K562 (cell line): ENCODE results near the gene MYBPH. TPM values are rescaled to one million over a fixed set of nuclear protein-coding genes. Genes with fewer than 3 reads are reported as not detected.

Experiments
- ATAC-seq: fragments of 200-7000 bp; cut with Tn5 transposase; 3 replicates; pipeline ENCODE4 v1.9.1; 2020; ENCODE audit warnings: moderate library complexity
- BruUV-seq: library from RNA; stranded (reverse); fragments of 400-500 nt; replicated peaks from 2 replicates; lab custom pipeline; 2021; lab: Mats Ljungman, UMichigan
- CTCF ChIA-PET: fragments of 300-600 bp; formaldehyde crosslinking; extraction: SDS; loops from one replicate; lab custom pipeline; 2021; ENCODE audit warnings: low intra/inter-chr PET ratio; lab: Yijun Ruan, JAX
- POLR2A ChIA-PET: fragments of 300-600, 350-650 bp; sonication (Branson Sonifier 250); formaldehyde crosslinking; extraction: SDS; loops from one replicate; lab custom pipeline; 2021; ENCODE audit warnings: antibody characterized with exemption, inconsistent platforms; lab: Yijun Ruan, JAX
- DNase-seq, 4 experiments: peaks; one replicate each; pipeline versions ENCODE4 v3.0.0 to v3.0.0-alpha.2; 2011 to 2018; ENCODE audit warnings: low spot score in 3 of 4, mixed read lengths in 3 of 4; ENCODE audit errors: extremely low read depth in 1 of 4
- FAIRE-seq: peaks from 2 replicates; lab custom pipeline; 2011; peaks lifted over from hg19 to GRCh38; lab: Jason Lieb, UNC
- H2AFZ ChIP-seq: 2 replicates; pipeline ENCODE4 v1.6.0; 2011; ENCODE audit warnings: low read depth, low read length, control low read depth, inconsistent platforms
- H3K27ac ChIP-seq: fragments of 200-600 bp; 3 replicates; pipeline ENCODE4 v1.8.0; 2011; ENCODE audit warnings: low read depth, mild to moderate bottlenecking, control low read depth, inconsistent platforms, low read length, moderate library complexity, mixed read lengths; ENCODE audit errors: extremely low read depth
- H3K27me3 ChIP-seq, 2 experiments: fragments of 300-600 bp in 1 of 2; 2 replicates in 1 of 2; 3 replicates in 1 of 2; pipeline versions ENCODE4 v1.6.0 to v1.8.0; 2011; ENCODE audit warnings: inconsistent platforms in 2 of 2, low read length in 2 of 2, mild to moderate bottlenecking in 1 of 2, mixed read lengths in 1 of 2, moderate library complexity in 1 of 2; ENCODE audit not compliant: control insufficient read depth in 2 of 2, insufficient read depth in 2 of 2
- H3K36me3 ChIP-seq: fragments of 300-600 bp; 3 replicates; pipeline ENCODE4 v1.8.0; 2011; ENCODE audit warnings: mild to moderate bottlenecking, low read length, inconsistent platforms; ENCODE audit not compliant: control insufficient read depth, insufficient read depth
- H3K4me1 ChIP-seq, 2 experiments: fragments of 200-600 bp in 1 of 2; replicated peaks in 1 of 2; 2 replicates in 1 of 2; 3 replicates in 1 of 2; pipeline versions ENCODE4 v1.5.1 to v1.8.0; 2011; ENCODE audit warnings: inconsistent platforms in 2 of 2, low read length in 2 of 2, mild to moderate bottlenecking in 1 of 2, mixed read lengths in 1 of 2, moderate library complexity in 1 of 2; ENCODE audit not compliant: control insufficient read depth in 2 of 2, insufficient read depth in 2 of 2
- H3K4me2 ChIP-seq: 2 replicates; pipeline ENCODE4 v1.6.1; 2011; ENCODE audit warnings: low read length, control low read depth, inconsistent platforms, mixed read lengths; ENCODE audit not compliant: insufficient read depth
- H3K4me3 ChIP-seq: fragments of 200-600 bp; sonication (generic), shearing (Covaris generic); 2 replicates; pipeline ENCODE4 v1.5.1; 2016; ENCODE audit warnings: control low read depth, inconsistent platforms
- H3K79me2 ChIP-seq: fragments of 200-600 bp; 3 replicates; pipeline ENCODE4 v1.8.0; 2011; ENCODE audit warnings: low read length, inconsistent platforms; ENCODE audit not compliant: control insufficient read depth, insufficient read depth
- H3K9ac ChIP-seq, 2 experiments: 2 replicates each; pipeline versions ENCODE4 v1.6.0 to v1.6.1; 2011; ENCODE audit warnings: low read depth in 2 of 2, low read length in 2 of 2, control low read depth in 1 of 2, inconsistent platforms in 1 of 2, mild to moderate bottlenecking in 1 of 2, mixed read lengths in 1 of 2; ENCODE audit not compliant: insufficient read depth in 1 of 2
- H3K9me1 ChIP-seq: one replicate; pipeline ENCODE4 v1.6.0; 2011; ENCODE audit warnings: inconsistent platforms, mild to moderate bottlenecking, low read length, moderate library complexity; ENCODE audit not compliant: control insufficient read depth, insufficient read depth
- H3K9me3 ChIP-seq: replicated peaks from 2 replicates; pipeline ENCODE4 v1.5.1; 2011; ENCODE audit warnings: low read depth, low read length, inconsistent platforms; ENCODE audit not compliant: control insufficient read depth, insufficient read depth
- H4K20me1 ChIP-seq: replicated peaks from 2 replicates; pipeline ENCODE4 v1.6.1; 2011; ENCODE audit warnings: low read length, inconsistent platforms, mixed read lengths; ENCODE audit not compliant: control insufficient read depth, insufficient read depth
- AFF4 ChIP-seq: sonication (generic); formaldehyde crosslinking; IDR thresholded peaks from 2 replicates; pipeline ENCODE4 v1.8.0; 2023; ENCODE audit warnings: mild to moderate bottlenecking, missing genetic modification reagents
- DMBX1 ChIP-seq: fragments of 250-450 bp; sonication (Bioruptor Pico); IDR thresholded peaks from 2 replicates; pipeline ENCODE4 v1.8.0; 2022; ENCODE audit warnings: inconsistent platforms, mild to moderate bottlenecking, moderate library complexity, borderline replicate concordance
- HDGF ChIP-seq: fragments of 450-650 bp; IDR thresholded peaks from 2 replicates; pipeline ENCODE4 v1.6.1; 2016
- MTA3 ChIP-seq: fragments of 450-650 bp; formaldehyde crosslinking; IDR thresholded peaks from 2 replicates; pipeline ENCODE4 v1.6.1; 2017; ENCODE audit warnings: mild to moderate bottlenecking, borderline replicate concordance
- PHF21A ChIP-seq: fragments of 450-650 bp; IDR thresholded peaks from 2 replicates; pipeline ENCODE4 v1.6.1; 2017; ENCODE audit warnings: low read depth, borderline replicate concordance
- PTTG1 ChIP-seq: fragments of 450-650 bp; IDR thresholded peaks from 2 replicates; pipeline ENCODE4 v1.6.1; 2016; ENCODE audit warnings: low read depth, mild to moderate bottlenecking, missing genetic modification characterization, missing compliant biosample characterization
- RAD21 ChIP-seq, 2 experiments: fragments of 250-450 bp in 1 of 2; fragments of 450-650 bp in 1 of 2; sonication (Bioruptor Pico) in 1 of 2; formaldehyde crosslinking in 1 of 2; IDR thresholded peaks in 1 of 2; conservative IDR thresholded peaks in 1 of 2; 2 replicates each; pipeline versions ENCODE4 v1.4.0 to v1.8.0; 2020 to 2022; ENCODE audit warnings: mild to moderate bottlenecking in 2 of 2, moderate library complexity in 1 of 2
- ZBTB7A ChIP-seq: IDR thresholded peaks from 2 replicates; pipeline ENCODE4 v1.6.1; 2011; ENCODE audit warnings: low read depth, mild to moderate bottlenecking, low read length, moderate library complexity, borderline replicate concordance; ENCODE audit not compliant: control insufficient read depth
- ZNF12 ChIP-seq: sonication (generic); formaldehyde crosslinking; IDR thresholded peaks from 2 replicates; pipeline ENCODE4 v1.4.0; 2020; ENCODE audit warnings: mild to moderate bottlenecking, missing genetic modification reagents
- ZNF407 ChIP-seq: fragments of 450-650 bp; IDR thresholded peaks from 2 replicates; pipeline ENCODE4 v1.6.1; 2016; ENCODE audit warnings: low read depth
- ZNF766 ChIP-seq: fragments of 200-800 bp; sonication (Bioruptor generic); conservative IDR thresholded peaks from 2 replicates; pipeline ENCODE4 v1.6.1; 2016; ENCODE audit warnings: missing genetic modification characterization, missing compliant biosample characterization
- WGBS: fragments of 100-300 bp; shearing (Covaris generic); methylation state at CpG from one replicate; pipeline ENCODE4 v1.1.6; 2016; ENCODE audit warnings: low coverage, mixed read lengths; ENCODE audit not compliant: insufficient coverage; ENCODE audit errors: missing lambda C conversion rate; 5-methylcytosine and 5-hydroxymethylcytosine counted together
- in situ Hi-C: fragments of 300-500 bp; cut with MboI; formaldehyde crosslinking; loops from 4 replicates; pipeline ENCODE4 v1.15.0; 2018; ENCODE audit warnings: inconsistent platforms, mixed read lengths
- intact Hi-C: fragments of 100-400 bp; cut with micrococcal nuclease; formaldehyde crosslinking; loops from 2 replicates; pipeline ENCODE4 v1.14.2; 2022
- polyA plus RNA-seq, 8 experiments: library from polyadenylated mRNA; depleted of rRNA in 4 of 8; stranded (reverse) in 5 of 8; unstranded in 3 of 8; fragments of >200 nt; fragmentation: Nextera tagmentation in 2 of 8; fragmentation: Illumina TruSeq in 1 of 8; extraction: Ambion mirVana in 2 of 8; extraction: Trizol in 1 of 8; gene quantifications; 2 replicates each; pipeline versions ENCODE4 v1.2.1 to v1.2.3, GENCODE V29; 2011 to 2014; ENCODE audit warnings: inconsistent platforms in 1 of 8, missing spikeins in 1 of 8
- total RNA-seq, 7 experiments: library from RNA; depleted of rRNA in 6 of 7; stranded (reverse); fragments of >200 nt in 6 of 7; fragmentation: Illumina TruSeq in 2 of 7; extraction: Trizol in 2 of 7; gene quantifications; 2 replicates each; pipeline versions ENCODE4 v1.2.1 to v1.2.3, GENCODE V29; 2011 to 2021; ENCODE audit warnings: low replicate concordance in 1 of 7

Gene MYBPH
- total and polyA plus RNA-seq, 9 of the 15 experiments (the other 6 are each of a cell fraction or from before 2014, with no cell fraction given), result 0.13 TPM; not detected in 8

GRCh38 chr1:203177036-203177405 is 1.4 kb upstream of the MYBPH start:
- in situ Hi-C loops, result no loop called here
- no peak overlapping the region for H3K4me3 ChIP-seq
- WGBS, result under 1% methylated on average over 6 of the region's 6 CpGs
- no peaks in the 10 kb centered on the region for H3K79me2 ChIP-seq
- H3K9me1 ChIP-seq, result no peaks in the 10 kb centered on the region
- no peak for TF ChIP-seq ZBTB7A
- no peak for TF ChIP-seq AFF4 (CRISPR knock-in tag)
- no peak for TF ChIP-seq DMBX1 (CRISPR knock-in tag)
- TF ChIP-seq ZNF12 (CRISPR knock-in tag), result no peak
- no peak for TF ChIP-seq ZNF407
- TF ChIP-seq PTTG1 (tag), result no peak
- no peak for TF ChIP-seq HDGF
- TF ChIP-seq MTA3, result no peak
- TF ChIP-seq RAD21 (CRISPR knock-in tag; conservative IDR thresholded peaks at IDR 0.05 in 1 of 2, IDR thresholded peaks at IDR 0.05 in 1 of 2), result no peak
- no peak for TF ChIP-seq ZNF766 (CRISPR knock-in tag)
- no peak for TF ChIP-seq PHF21A
- 0 out of 5 replicates have a peak, but pooled peaks cover 0 to 2% of the 10 kb centered on the region in 2 experiments for H3K4me1 ChIP-seq
- DNase-seq (no peak), FAIRE-seq (no peak), ATAC-seq (no peak)
- H3K9ac ChIP-seq, result no peak overlapping the region
- H3K27ac ChIP-seq, result no peak overlapping the region
- H3K27me3 ChIP-seq, result peaks cover 17 to 72% of the 10 kb centered on the region in 2 experiments; a peak in 4 of 5 replicates
- no TSS peak for BruUV-seq
- H3K4me2 ChIP-seq, result no peak overlapping the region
- ChIA-PET POLR2A (interaction anchor here (0.9 to 1.1 kb wide), 2 partner anchors 30 to 39 kb away, joined by 3 read pairs; no protein-coding TSS in a partner anchor), CTCF (no interaction called here)
- intact Hi-C loops, result no loop called here
- peaks cover 20% of the 10 kb centered on the region for H4K20me1 ChIP-seq
- no peak overlapping the region for H2AFZ ChIP-seq
- no peaks in the 10 kb centered on the region for H3K36me3 ChIP-seq
- H3K9me3 ChIP-seq, result no peaks in the 10 kb centered on the region
